HG03457 (cell line): ENCODE results near the gene GRK6.

Experiments
- ATAC-seq: cut with Tn5 transposase; IDR thresholded peaks from one replicate; pipeline ENCODE4 v1.9.1; 2021; ENCODE audit warnings: moderate number of reproducible peaks; ENCODE audit not compliant: unreplicated experiment

Gene GRK6

GRCh38 chr5:177468685-177469628, 42.5 kb downstream of the GRK6 start:
- ATAC-seq = no peak

- ATAC-seq = no peak
These were observed 43.5 kb downstream of the GRK6 start for GRCh38 chr5:177469750-177470525.

- ATAC-seq = no peak
These were observed 44.5 kb downstream of the GRK6 start for GRCh38 chr5:177470759-177471536.

- no peak for ATAC-seq
These were observed 45.3 kb downstream of the GRK6 start for GRCh38 chr5:177471610-177472356.

- no peak for ATAC-seq
These were observed 46.3 kb downstream of the GRK6 start for GRCh38 chr5:177472460-177473442.

GRCh38 chr5:177473443-177474001, 47.0 kb downstream of the GRK6 start, which contains the start of gene DBN1:
DBN1 (minus strand) TSS chr5:177473634; CDS start chr5:177473521, 113 bp downstream.
- no peak for ATAC-seq

GRCh38 chr5:177474002-177474476, 47.6 kb downstream of the GRK6 start:
- no peak for ATAC-seq

GRCh38 chr5:177474846-177475562, 48.5 kb downstream of the GRK6 start:
- ATAC-seq = no peak

GRCh38 chr5:177475563-177476427, 49.3 kb downstream of the GRK6 start:
- ATAC-seq = no peak

- no peak for ATAC-seq
These were observed 50.2 kb downstream of the GRK6 start for GRCh38 chr5:177476531-177477233.

- ATAC-seq = no peak
These were observed 51.4 kb downstream of the GRK6 start for GRCh38 chr5:177477701-177478477.

- ATAC-seq = no peak
These were observed 52.5 kb downstream of the GRK6 start for GRCh38 chr5:177478711-177479646.

- ATAC-seq = no peak
These were observed 53.3 kb downstream of the GRK6 start for GRCh38 chr5:177479774-177480173.

GRCh38 chr5:177482359-177482795, 55.9 kb downstream of the GRK6 start:
- no peak for ATAC-seq
